Measurements from ENCODE around the gene RHBDD3.

- no peak for TF ChIP-seq GATA2 (IDR thresholded peaks at IDR 0.05; ENCODE audit: low read depth, low read length)
- no peak for TF ChIP-seq GATA3 (IDR thresholded peaks at IDR 0.05; ENCODE audit: low read depth, low read length)
Observed at GRCh38 chr22:29308148-29308790, 40.5 kb upstream of the RHBDD3 start.
